ENCODE data around the gene GRIN2A.

The GRIN2A gene

GRCh38 chr16:10083301-10083700, 98.9 kb downstream of the GRIN2A start:
- DNase-seq = no peak

- no peak for DNase-seq
Measured at GRCh38 chr16:10081201-10081940, 100.9 kb downstream of the GRIN2A start.

- DNase-seq = no peak
Measured at GRCh38 chr16:10080051-10080772, 102.0 kb downstream of the GRIN2A start.

GRCh38 chr16:10078541-10078949, 103.7 kb downstream of the GRIN2A start:
- no peak for DNase-seq

GRCh38 chr16:10077861-10078260, 104.4 kb downstream of the GRIN2A start:
- DNase-seq = no peak

- DNase-seq = no peak
Measured at GRCh38 chr16:10076037-10076436, 106.2 kb downstream of the GRIN2A start.

GRCh38 chr16:10070591-10070990, 111.6 kb downstream of the GRIN2A start:
- no peak for DNase-seq

- DNase-seq = no peak
Measured at GRCh38 chr16:10069374-10069773, 112.9 kb downstream of the GRIN2A start.

GRCh38 chr16:10067835-10068234, 114.4 kb downstream of the GRIN2A start:
- DNase-seq = no peak

GRCh38 chr16:10067406-10067805, 114.8 kb downstream of the GRIN2A start:
- no peak for DNase-seq

GRCh38 chr16:10065019-10065418, 117.2 kb downstream of the GRIN2A start:
- DNase-seq = no peak

GRCh38 chr16:10048850-10049249, 133.4 kb downstream of the GRIN2A start:
- no peak for DNase-seq

GRCh38 chr16:10045947-10046346, 136.3 kb downstream of the GRIN2A start:
- DNase-seq = no peak

- no peak for DNase-seq
Measured at GRCh38 chr16:10045291-10045775, 136.9 kb downstream of the GRIN2A start.

- DNase-seq = no peak
Measured at GRCh38 chr16:10040136-10041080, 141.8 kb downstream of the GRIN2A start.

- DNase-seq = no peak
Measured at GRCh38 chr16:10039220-10040096, 142.8 kb downstream of the GRIN2A start.

- no peak for DNase-seq
Measured at GRCh38 chr16:10037751-10038150, 144.5 kb downstream of the GRIN2A start.

GRCh38 chr16:10036956-10037355, 145.3 kb downstream of the GRIN2A start:
- no peak for DNase-seq

GRCh38 chr16:10033556-10033955, 148.7 kb downstream of the GRIN2A start:
- DNase-seq = no peak

GRCh38 chr16:10031955-10032354, 150.3 kb downstream of the GRIN2A start:
- no peak for DNase-seq

- no peak for DNase-seq
Measured at GRCh38 chr16:10031473-10031872, 150.8 kb downstream of the GRIN2A start.

- no peak for DNase-seq
Measured at GRCh38 chr16:10028644-10029043, 153.6 kb downstream of the GRIN2A start.

All from CD4-positive, alpha-beta T cell treated with Interleukin-17A for 4 hours (primary cell).